Measurements from ENCODE around the gene SLC26A11. TPM values are rescaled to one million over a fixed set of nuclear protein-coding genes. Genes with fewer than 3 reads are reported as not detected.

The SLC26A11 gene
- total and polyA plus RNA-seq, 2 of the 13 experiments (the other 11 are each of a cell fraction or from before 2014, with no cell fraction given), result 8.7 to 13.2 TPM

GRCh38 chr17:80219013-80219762 is 1.0 kb upstream of the SLC26A11 start (continued):
- TF ChIP-seq, protein P1, sequence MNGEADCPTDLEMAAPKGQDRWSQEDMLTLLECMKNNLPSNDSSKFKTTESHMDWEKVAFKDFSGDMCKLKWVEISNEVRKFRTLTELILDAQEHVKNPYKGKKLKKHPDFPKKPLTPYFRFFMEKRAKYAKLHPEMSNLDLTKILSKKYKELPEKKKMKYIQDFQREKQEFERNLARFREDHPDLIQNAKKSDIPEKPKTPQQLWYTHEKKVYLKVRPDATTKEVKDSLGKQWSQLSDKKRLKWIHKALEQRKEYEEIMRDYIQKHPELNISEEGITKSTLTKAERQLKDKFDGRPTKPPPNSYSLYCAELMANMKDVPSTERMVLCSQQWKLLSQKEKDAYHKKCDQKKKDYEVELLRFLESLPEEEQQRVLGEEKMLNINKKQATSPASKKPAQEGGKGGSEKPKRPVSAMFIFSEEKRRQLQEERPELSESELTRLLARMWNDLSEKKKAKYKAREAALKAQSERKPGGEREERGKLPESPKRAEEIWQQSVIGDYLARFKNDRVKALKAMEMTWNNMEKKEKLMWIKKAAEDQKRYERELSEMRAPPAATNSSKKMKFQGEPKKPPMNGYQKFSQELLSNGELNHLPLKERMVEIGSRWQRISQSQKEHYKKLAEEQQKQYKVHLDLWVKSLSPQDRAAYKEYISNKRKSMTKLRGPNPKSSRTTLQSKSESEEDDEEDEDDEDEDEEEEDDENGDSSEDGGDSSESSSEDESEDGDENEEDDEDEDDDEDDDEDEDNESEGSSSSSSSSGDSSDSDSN (CRISPR knock-in tag; IDR thresholded peaks at IDR 0.05), result no peak
- TF ChIP-seq KDM6A (CRISPR knock-in tag; IDR thresholded peaks at IDR 0.05; ENCODE audit: low read depth), result no peak
- no peak for TF ChIP-seq ZNF549 (CRISPR knock-in tag; IDR thresholded peaks at IDR 0.05)
- TF ChIP-seq, protein P2, sequence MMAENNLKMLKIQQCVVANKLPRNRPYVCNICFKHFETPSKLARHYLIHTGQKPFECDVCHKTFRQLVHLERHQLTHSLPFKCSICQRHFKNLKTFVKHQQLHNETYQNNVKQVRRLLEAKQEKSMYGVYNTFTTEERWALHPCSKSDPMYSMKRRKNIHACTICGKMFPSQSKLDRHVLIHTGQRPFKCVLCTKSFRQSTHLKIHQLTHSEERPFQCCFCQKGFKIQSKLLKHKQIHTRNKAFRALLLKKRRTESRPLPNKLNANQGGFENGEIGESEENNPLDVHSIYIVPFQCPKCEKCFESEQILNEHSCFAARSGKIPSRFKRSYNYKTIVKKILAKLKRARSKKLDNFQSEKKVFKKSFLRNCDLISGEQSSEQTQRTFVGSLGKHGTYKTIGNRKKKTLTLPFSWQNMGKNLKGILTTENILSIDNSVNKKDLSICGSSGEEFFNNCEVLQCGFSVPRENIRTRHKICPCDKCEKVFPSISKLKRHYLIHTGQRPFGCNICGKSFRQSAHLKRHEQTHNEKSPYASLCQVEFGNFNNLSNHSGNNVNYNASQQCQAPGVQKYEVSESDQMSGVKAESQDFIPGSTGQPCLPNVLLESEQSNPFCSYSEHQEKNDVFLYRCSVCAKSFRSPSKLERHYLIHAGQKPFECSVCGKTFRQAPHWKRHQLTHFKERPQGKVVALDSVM (CRISPR knock-in tag; IDR thresholded peaks at IDR 0.05), result peak; percentile 57; the same call in 1 of the 2 replicates
- no peak for TF ChIP-seq GTF2F1 (IDR thresholded peaks at IDR 0.05; ENCODE audit: low read length)
- TF ChIP-seq ZNF749 (CRISPR knock-in tag; IDR thresholded peaks at IDR 0.05; ENCODE audit: borderline replicate concordance), result no peak
- no peak for TF ChIP-seq HNRNPUL1 (IDR thresholded peaks at IDR 0.05; ENCODE audit: low read depth, low read length)
- no peak for TF ChIP-seq ARID4A (CRISPR knock-in tag; IDR thresholded peaks at IDR 0.05; ENCODE audit: borderline replicate concordance)

Data from HepG2 (cell line).